Measurements from ENCODE around the gene TLCD1.

- TF ChIP-seq EZH2phosphoT487 (IDR thresholded peaks at IDR 0.05; ENCODE audit: insufficient read depth, low read depth) = no peak
- TF ChIP-seq EZH2 (IDR thresholded peaks at IDR 0.05; ENCODE audit: insufficient read depth, poor library complexity, severe bottlenecking) = no peak
Observed at GRCh38 chr17:28746611-28747050, 20.6 kb upstream of the TLCD1 start.

Measured in GM23248 (cell line).